HG03196 (cell line): ENCODE data around the gene CCDC106.

ENCODE experiments used
- ATAC-seq: cut with Tn5 transposase; IDR thresholded peaks from one replicate; pipeline ENCODE4 v1.9.1; 2021; ENCODE audit not compliant: unreplicated experiment

The CCDC106 gene

DNA sequence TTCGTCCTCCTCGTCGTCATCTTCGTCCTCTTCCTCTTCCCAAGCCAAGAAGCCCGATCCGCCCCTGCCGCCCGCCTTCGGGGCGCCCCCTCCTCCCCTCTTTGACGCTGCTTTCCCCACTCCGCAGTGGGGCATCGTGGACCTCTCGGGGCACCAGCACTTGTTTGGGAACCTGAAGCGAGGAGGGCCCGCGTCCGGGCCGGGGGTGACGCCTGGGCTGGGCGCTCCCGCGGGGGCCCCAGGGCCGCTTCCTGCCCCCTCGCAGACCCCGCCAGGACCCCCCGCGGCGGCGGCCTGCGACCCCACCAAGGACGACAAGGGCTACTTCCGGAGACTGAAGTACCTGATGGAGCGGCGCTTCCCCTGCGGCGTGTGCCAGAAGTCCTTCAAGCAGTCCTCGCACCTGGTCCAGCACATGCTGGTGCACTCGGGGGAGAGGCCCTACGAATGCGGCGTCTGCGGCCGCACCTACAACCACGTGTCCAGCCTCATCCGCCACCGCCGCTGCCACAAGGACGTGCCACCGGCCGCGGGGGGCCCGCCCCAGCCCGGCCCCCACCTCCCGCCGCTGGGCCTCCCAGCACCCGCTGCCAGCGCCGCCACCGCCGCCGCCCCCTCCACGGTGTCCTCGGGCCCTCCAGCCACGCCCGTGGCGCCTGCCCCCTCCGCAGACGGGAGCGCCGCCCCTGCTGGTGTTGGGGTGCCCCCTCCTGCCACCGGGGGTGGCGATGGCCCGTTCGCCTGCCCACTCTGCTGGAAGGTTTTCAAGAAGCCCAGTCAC is 33.9 kb upstream of the CCDC106 start:
- no peak for ATAC-seq

GRCh38 chr19:55614711-55615542 is 33.1 kb upstream of the CCDC106 start:
- ATAC-seq, result no peak

DNA sequence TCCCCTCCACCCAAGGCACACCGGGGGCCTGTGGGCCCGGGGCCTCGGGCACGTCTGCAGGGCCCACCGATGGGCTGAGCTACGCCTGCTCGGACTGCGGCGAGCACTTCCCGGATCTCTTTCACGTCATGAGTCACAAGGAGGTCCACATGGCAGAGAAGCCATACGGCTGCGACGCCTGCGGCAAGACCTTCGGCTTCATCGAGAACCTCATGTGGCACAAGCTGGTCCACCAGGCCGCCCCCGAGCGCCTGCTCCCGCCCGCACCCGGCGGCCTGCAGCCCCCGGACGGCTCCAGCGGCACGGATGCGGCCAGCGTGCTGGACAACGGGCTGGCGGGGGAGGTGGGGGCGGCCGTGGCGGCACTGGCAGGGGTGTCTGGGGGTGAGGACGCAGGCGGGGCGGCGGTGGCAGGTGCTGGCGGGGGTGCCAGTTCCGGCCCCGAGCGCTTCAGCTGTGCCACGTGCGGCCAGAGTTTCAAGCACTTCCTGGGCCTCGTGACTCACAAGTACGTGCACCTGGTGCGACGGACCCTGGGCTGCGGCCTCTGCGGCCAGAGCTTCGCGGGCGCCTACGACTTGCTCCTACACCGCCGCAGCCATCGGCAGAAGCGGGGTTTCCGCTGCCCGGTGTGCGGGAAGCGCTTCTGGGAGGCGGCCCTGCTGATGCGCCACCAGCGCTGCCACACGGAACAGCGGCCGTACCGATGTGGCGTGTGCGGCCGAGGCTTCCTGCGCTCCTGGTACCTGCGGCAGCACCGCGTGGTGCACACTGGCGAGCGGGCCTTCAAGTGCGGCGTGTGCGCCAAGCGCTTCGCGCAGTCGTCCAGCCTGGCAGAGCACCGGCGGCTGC is 32.2 kb upstream of the CCDC106 start:
- ATAC-seq, result no peak

GRCh38 chr19:55616395-55616875 is 31.6 kb upstream of the CCDC106 start:
- no peak for ATAC-seq

GRCh38 chr19:55617426-55617825 is 30.6 kb upstream of the CCDC106 start:
- ATAC-seq, result no peak

DNA sequence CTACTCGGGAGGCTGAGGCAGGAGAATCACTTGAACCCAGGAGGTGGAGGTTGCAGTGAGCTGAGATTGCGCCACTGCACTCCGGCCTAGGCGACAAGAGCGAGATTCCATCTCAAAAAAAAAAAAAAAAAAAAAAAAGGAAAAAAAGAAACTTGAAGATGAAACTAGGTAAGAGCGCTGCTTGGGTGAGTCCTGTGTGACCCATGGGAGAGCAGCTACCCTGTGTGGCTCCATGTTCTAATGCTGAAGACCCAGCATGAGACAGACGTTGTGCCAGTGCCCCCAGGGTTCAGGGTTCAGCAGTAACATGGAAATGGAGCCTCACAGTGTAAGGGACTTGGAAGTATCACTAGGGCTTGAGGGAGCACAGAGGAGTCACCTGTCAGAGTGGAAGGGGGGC is 29.6 kb upstream of the CCDC106 start:
- ATAC-seq, result no peak

DNA sequence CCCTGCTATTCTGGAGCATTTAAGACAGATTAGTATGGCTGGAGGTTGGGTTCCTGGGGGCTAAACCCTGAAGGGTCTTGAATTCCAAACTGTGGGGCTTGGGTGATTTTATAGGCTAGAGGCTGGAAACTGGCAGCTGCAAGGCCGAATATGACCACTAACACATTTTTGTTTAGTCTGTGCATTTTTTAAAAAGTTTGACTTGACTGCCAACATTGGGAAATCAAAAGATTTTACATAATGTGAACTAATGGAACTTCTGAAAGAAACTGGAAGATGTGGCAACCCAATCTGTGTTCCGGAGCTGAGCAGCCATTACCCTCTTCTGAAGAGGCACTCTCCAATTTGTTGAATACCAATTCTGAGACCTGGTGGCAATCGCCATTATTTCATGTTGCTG is 28.7 kb upstream of the CCDC106 start:
- no peak for ATAC-seq

DNA sequence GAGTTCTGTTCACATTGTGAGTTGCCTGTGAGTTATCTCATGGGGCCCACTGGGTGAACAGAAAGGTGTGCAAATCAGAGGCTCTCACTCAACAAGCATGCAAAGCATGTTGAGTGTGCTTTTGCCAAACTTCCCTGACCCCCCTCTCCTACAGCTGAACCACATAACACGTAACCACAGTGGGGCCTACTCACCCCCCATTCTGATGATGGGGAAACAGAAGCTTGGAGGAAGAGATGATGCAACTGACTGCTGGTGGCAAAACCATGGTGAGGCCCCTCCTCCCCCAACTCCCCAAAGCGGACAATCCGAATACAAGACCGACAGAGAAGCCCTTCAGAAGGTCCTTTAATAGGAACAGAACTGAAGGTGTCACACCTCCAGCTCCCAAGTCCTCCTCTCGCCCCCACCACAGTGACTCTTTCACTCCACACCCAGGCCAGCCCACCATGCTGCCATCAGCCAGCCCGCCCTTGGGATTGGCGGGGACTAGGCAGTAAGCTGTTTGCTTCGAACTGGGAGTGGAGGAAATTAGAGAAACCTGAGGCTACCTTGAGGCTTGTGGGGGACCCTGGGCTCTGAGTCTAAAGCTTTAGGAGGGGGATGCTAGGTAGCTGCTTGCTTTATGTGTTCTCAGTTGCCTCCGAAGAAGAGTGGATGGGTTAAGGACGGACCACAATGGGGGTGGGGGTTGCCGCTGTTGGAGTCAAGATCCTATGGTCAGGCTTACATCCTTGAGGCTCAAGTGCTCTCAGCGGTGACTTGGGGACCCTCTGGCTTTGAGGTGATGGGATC is 27.4 kb upstream of the CCDC106 start:
- ATAC-seq, result no peak

- no peak for ATAC-seq
Observed at GRCh38 chr19:55621205-55621672, 26.8 kb upstream of the CCDC106 start.

DNA sequence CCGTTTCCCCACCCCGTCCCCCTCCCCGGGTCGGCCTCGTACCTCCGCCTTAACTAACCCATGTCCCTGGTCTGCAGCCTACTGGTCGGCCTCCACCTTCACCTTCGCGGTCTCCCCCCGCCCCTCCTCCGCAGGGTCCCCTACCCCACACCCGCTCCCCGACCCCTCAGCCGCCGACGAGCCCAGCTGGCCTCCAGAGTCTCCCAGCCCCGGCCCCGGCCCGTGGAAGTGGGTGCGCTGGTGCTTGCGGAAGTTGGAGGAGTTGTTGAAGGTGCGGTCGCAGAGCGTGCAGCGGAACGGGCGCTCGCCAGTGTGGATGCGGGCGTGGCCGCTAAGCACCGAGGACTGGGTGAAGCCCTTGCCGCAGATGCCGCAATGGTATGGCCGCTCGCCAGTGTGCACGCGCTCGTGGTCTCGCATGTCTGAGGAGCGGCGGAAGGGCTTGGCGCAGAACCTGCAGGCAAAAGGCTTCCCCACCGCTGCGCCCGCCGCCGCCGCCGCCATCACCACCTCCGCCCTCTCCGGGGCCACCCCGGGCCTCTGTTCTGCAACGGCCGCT is 26.3 kb upstream of the CCDC106 start:
- no peak for ATAC-seq

DNA sequence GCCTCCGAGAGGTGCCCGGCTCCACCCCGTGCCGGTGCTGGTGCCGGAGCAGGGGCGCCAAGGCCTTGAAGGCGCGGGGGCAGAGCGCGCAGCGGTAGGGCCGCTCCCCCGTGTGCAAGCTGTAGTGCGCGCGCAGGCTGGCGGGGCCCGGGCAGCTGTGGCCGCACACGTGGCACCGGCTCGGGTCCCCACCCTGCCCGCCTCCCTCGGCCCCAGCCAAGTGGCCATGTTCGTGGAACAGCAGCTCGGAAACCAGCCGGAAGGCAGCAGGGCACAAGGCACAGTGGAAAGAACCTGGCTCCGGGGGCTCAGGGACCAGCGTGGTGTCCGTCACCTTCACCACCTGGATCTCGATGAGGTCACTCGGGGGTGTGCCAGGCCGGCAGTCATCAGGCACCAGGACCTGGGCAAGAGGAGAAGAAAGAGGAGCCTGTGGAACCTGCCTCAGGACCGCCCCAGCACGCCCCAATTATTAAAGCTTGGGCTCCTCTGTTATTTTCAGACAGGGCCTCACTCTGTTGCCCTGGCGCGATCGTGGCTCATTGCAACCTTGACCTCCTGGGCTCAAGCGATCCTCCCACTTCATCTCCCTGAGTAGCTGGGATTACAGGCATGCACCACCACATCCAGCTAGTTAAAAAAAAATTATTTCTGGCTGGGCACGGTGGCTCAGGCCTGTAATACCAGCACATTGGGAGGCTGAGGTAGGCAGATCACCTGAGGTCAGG is 25.6 kb upstream of the CCDC106 start:
- no peak for ATAC-seq

GRCh38 chr19:55623130-55623529 is 24.9 kb upstream of the CCDC106 start:
- ATAC-seq, result no peak

- no peak for ATAC-seq
Observed at GRCh38 chr19:55623561-55623960, 24.5 kb upstream of the CCDC106 start.

GRCh38 chr19:55624109-55625003 is 23.7 kb upstream of the CCDC106 start, which contains the start of gene ZNF784:
TSS of gene ZNF784 (minus strand) at chr19:55624566. CDS start at chr19:55624561, 5 bp downstream.
- ATAC-seq, result no peak

GRCh38 chr19:55625004-55625326 is 23.0 kb upstream of the CCDC106 start:
- no peak for ATAC-seq

DNA sequence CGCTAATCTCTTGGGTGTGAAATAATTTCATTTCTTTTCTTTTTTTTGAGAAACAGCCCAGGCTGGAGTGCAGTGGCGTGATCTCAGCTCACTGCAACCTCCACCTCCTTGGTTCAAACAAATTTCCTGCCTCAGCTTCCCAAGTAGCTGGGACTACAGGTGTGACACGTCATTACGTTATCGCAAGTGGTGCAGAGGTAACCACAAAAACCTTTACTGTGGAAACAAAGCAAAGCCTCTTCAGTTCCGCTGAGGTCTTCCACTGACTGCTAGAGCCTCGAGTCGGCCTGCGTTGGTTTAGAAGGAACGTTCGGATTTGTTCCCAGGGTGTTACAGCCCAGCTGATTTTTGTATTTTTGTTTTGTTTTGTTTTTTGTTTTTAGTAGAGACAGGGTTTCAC is 21.7 kb upstream of the CCDC106 start:
- no peak for ATAC-seq

DNA sequence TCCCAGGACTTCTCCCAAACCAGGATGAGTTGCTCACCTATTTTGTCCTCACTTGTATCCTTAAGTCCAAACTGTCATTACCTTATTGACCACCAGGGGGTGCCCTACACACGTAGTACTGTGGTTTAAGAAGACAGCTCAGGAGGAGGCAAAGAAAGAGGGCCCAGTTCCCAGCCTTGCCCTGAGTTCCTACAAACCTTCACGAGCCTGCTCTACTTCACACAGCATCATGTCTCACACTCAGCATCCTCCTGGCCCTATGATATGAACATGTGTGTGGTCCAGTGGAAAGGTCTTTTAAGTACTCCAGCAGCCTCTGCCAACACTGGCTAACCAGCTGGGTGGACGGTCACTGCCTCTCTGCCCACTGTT is 15.6 kb upstream of the CCDC106 start:
- no peak for ATAC-seq

- no peak for ATAC-seq
Observed at GRCh38 chr19:55633861-55634260, 14.2 kb upstream of the CCDC106 start.
